ENCODE data around the gene OBP2B. TPM values are rescaled to one million over a fixed set of nuclear protein-coding genes. Genes with fewer than 3 reads are reported as not detected.

OBP2B gene
- polyA plus RNA-seq, 2 of the 4 experiments (the other 2 are of a cell fraction): not detected

DNA sequence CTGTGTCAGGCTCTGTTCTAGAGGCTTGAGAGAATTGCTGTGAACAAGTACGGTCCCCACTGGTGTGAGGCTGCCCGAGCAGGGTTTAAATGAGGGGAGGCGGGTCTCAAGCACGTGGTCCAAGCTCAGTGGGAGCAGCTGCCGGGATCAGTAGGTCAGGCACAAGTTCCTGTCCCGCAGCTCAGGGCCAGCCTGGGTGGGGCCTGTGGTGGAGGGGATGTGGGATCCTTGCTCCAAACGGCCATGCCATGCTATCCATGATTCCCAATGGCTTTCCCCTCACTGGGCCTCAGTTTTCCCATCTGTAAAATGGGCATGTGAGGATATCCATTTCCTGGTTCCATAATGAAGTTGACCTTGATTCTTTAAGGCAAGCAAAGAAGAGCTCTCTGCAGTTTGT, 17.1 kb downstream of the OBP2B start:
- DNase-seq (ENCODE audit: low read depth in 1 of 2, low spot score in 1 of 2) (peak in 1 of 2 experiments; percentile 26), ATAC-seq (peak in 1 of 2 experiments; percentile 45; a peak in 1 of 6 replicates), FAIRE-seq (no peak)
- Histone ChIP-seq H3K4me3 (no peak overlapping the region), H3K27ac (no peak overlapping the region), H3K4me2 (no peak overlapping the region), H3K9me3 (peaks cover 14% of the 10 kb centered on the region), H3K4me1 (peaks cover 4% of the 10 kb centered on the region; the same call in 1 of the 3 replicates)
- TF ChIP-seq EHMT2 (IDR thresholded peaks at IDR 0.05; ENCODE audit: low read depth) (no peak), KDM1A (IDR thresholded peaks at IDR 0.05; ENCODE audit: low read depth) (peak; percentile 66; the same call in 1 of the 2 replicates)
- POLR2A ChIA-PET: no interaction called here
- WGBS (ENCODE audit: missing lambda C conversion rate): 18% methylated on average over 7 of the region's 7 CpGs
- CTCF ChIA-PET: interaction anchor here (0.5 to 2.5 kb wide), 6 partner anchors 12 to 210 kb away, joined by 3 to 9 read pairs (median 4); partner anchors contain the start of gene SURF6

DNA sequence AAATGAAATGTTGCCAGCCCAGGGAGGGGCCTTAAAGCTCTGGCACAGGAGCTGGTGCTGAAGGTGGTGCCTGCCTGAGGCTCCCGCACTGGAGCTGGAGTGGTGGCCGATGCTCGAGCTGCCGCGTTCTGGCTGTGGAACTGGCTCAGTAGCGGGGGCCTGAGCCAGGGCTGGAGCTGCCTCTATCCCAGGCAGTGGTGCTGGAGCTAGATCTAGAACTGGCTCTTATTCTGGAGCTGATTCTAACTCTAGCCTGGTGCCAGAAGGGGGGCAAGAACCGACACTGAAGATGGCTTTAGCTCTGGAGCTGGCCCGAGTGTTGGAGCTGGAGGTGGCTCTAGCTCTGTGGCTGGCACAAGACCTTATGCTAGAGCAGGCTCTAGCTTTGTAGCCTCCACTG, 19.2 kb downstream of the OBP2B start:
- 77% methylated on average over 8 of the region's 8 CpGs for WGBS (ENCODE audit: missing lambda C conversion rate)
- H3K9me3 ChIP-seq: peaks cover 8% of the 10 kb centered on the region
- POLR2A ChIA-PET: no interaction called here
- ATAC-seq (no peak), FAIRE-seq (no peak), DNase-seq (ENCODE audit: low read depth in 1 of 2, low spot score in 1 of 2) (no peak)
- H3K4me2 ChIP-seq: no peak overlapping the region
- no peak overlapping the region for H3K4me3 ChIP-seq
- no peak overlapping the region for H3K27ac ChIP-seq
- CTCF ChIA-PET: interaction anchor here (0.6 to 5.6 kb wide), 9 partner anchors 12 to 297 kb away, joined by 4 to 89 read pairs (median 24); no protein-coding TSS in a partner anchor
- TF ChIP-seq NPAS2 (CRISPR knock-in tag; IDR thresholded peaks at IDR 0.05; ENCODE audit: borderline replicate concordance) (no peak), E2F6 (IDR thresholded peaks at IDR 0.05; ENCODE audit: borderline replicate concordance, low read depth) (no peak), MAFK (IDR thresholded peaks at IDR 0.05; ENCODE audit: partially characterized antibody) (no peak), ZFP36 (IDR thresholded peaks at IDR 0.05; ENCODE audit: borderline replicate concordance, partially characterized antibody) (no peak), POLR2A (IDR thresholded peaks at IDR 0.05; ENCODE audit: low read length) (no peak), ZC3H11A (IDR thresholded peaks at IDR 0.05) (no peak), BHLHE40 (IDR thresholded peaks at IDR 0.05; ENCODE audit: low read depth, low read length) (no peak), CHD4 (IDR thresholded peaks at IDR 0.05; ENCODE audit: borderline replicate concordance) (no peak), NFE2L2 (conservative IDR thresholded peaks at IDR 0.05; ENCODE audit: low read length) (no peak), CTCF (IDR thresholded peaks at IDR 0.05) (no peak), FOXS1 (CRISPR knock-in tag; IDR thresholded peaks at IDR 0.05) (no peak), CBX8 (IDR thresholded peaks at IDR 0.05) (no peak), JUN (IDR thresholded peaks at IDR 0.05) (no peak)
- H3K4me1 ChIP-seq: peaks cover 6% of the 10 kb centered on the region; the same call in 1 of the 3 replicates

DNA sequence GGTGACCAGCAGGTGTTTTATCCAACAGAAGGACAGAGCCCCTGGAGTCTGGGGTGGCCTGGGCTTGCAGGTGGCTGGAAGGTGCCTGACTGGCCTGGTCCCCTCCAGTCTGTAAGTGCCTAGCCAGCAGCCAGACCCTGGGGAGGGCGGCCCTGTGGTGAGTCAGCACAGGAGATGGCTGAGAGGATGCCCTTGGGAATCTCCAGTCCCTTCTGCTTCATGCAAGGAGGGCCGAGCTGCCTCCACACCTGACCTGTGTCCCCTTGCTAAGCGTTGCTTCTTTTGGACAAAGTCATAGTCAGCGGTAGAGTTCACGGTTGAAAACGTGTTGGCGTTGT, 20.2 kb downstream of the OBP2B start:
- Histone ChIP-seq H3K4me3 (no peak overlapping the region), H3K4me1 (peaks cover 7% of the 10 kb centered on the region; the same call in 1 of the 3 replicates), H3K4me2 (no peak overlapping the region), H3K9me3 (no peaks in the 10 kb centered on the region), H3K27ac (no peak overlapping the region)
- POLR2A ChIA-PET: interaction anchor here (1.1 kb wide), 1 partner anchor 159 kb away, joined by 4 read pairs; the partner anchor contains the start of genes MED22 and RPL7A
- ATAC-seq (no peak), FAIRE-seq (no peak), DNase-seq (ENCODE audit: low read depth in 1 of 2, low spot score in 1 of 2) (no peak)
- 54% methylated on average over 6 of the region's 7 CpGs for WGBS (ENCODE audit: missing lambda C conversion rate)
- CTCF ChIA-PET: interaction anchor here (0.7 to 5.6 kb wide), 14 partner anchors 10 to 305 kb away, joined by 3 to 89 read pairs (median 6); no protein-coding TSS in a partner anchor
- TF ChIP-seq HOXB5 (CRISPR knock-in tag; IDR thresholded peaks at IDR 0.05) (no peak), SMC3 (IDR thresholded peaks at IDR 0.05) (no peak), KDM1A (IDR thresholded peaks at IDR 0.05; ENCODE audit: low read depth) (no peak), MAFK (IDR thresholded peaks at IDR 0.05; ENCODE audit: partially characterized antibody) (no peak), MYC (IDR thresholded peaks at IDR 0.05; ENCODE audit: borderline replicate concordance, low read length) (no peak), CBX2 (IDR thresholded peaks at IDR 0.05; ENCODE audit: borderline replicate concordance, low read depth) (no peak), BCL3 (IDR thresholded peaks at IDR 0.05) (no peak), RFX5 (IDR thresholded peaks at IDR 0.05) (no peak), JUNB (IDR thresholded peaks at IDR 0.05) (no peak), EHMT2 (IDR thresholded peaks at IDR 0.05; ENCODE audit: low read depth) (no peak), SREBF2 (IDR thresholded peaks at IDR 0.05) (no peak), HMGXB4 (CRISPR knock-in tag; IDR thresholded peaks at IDR 0.05; ENCODE audit: borderline replicate concordance) (no peak), BHLHE40 (IDR thresholded peaks at IDR 0.05; ENCODE audit: low read depth, low read length) (no peak), RARB (CRISPR knock-in tag; IDR thresholded peaks at IDR 0.05) (no peak), NPAS2 (CRISPR knock-in tag; IDR thresholded peaks at IDR 0.05; ENCODE audit: borderline replicate concordance) (no peak), PHF8 (IDR thresholded peaks at IDR 0.05; ENCODE audit: borderline replicate concordance, low read depth) (no peak), TFCP2L1 (CRISPR knock-in tag; IDR thresholded peaks at IDR 0.05) (no peak), FOSL2 (IDR thresholded peaks at IDR 0.05) (no peak), FOSL2 (CRISPR knock-in tag; IDR thresholded peaks at IDR 0.05) (no peak)
- TF ChIP-seq, protein P1, sequence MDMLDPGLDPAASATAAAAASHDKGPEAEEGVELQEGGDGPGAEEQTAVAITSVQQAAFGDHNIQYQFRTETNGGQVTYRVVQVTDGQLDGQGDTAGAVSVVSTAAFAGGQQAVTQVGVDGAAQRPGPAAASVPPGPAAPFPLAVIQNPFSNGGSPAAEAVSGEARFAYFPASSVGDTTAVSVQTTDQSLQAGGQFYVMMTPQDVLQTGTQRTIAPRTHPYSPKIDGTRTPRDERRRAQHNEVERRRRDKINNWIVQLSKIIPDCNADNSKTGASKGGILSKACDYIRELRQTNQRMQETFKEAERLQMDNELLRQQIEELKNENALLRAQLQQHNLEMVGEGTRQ (IDR thresholded peaks at IDR 0.05): no peak
